K562 (cell line): ENCODE measurements around the gene RIMS3. TPM values are rescaled to one million over a fixed set of nuclear protein-coding genes. Genes with fewer than 3 reads are reported as not detected.

Experiments used
- ATAC-seq: fragments of 200-7000 bp; cut with Tn5 transposase; 3 replicates; pipeline ENCODE4 v1.9.1; 2020; ENCODE audit warnings: moderate library complexity
- BruUV-seq: library from RNA; stranded (reverse); fragments of 400-500 nt; replicated peaks from 2 replicates; lab custom pipeline; 2021; lab: Mats Ljungman, UMichigan
- CTCF ChIA-PET: fragments of 300-600 bp; formaldehyde crosslinking; extraction: SDS; loops from one replicate; lab custom pipeline; 2021; ENCODE audit warnings: low intra/inter-chr PET ratio; lab: Yijun Ruan, JAX
- POLR2A ChIA-PET: fragments of 300-600, 350-650 bp; sonication (Branson Sonifier 250); formaldehyde crosslinking; extraction: SDS; loops from one replicate; lab custom pipeline; 2021; ENCODE audit warnings: antibody characterized with exemption, inconsistent platforms; lab: Yijun Ruan, JAX
- DNase-seq, 4 experiments: peaks; one replicate each; pipeline versions ENCODE4 v3.0.0 to v3.0.0-alpha.2; 2011 to 2018; ENCODE audit warnings: low spot score in 3 of 4, mixed read lengths in 3 of 4; ENCODE audit errors: extremely low read depth in 1 of 4
- FAIRE-seq: peaks from 2 replicates; lab custom pipeline; 2011; peaks lifted over from hg19 to GRCh38; lab: Jason Lieb, UNC
- H2AFZ ChIP-seq: 2 replicates; pipeline ENCODE4 v1.6.0; 2011; ENCODE audit warnings: low read depth, low read length, control low read depth, inconsistent platforms
- H3K27ac ChIP-seq: fragments of 200-600 bp; 3 replicates; pipeline ENCODE4 v1.8.0; 2011; ENCODE audit warnings: low read depth, mild to moderate bottlenecking, control low read depth, inconsistent platforms, low read length, moderate library complexity, mixed read lengths; ENCODE audit errors: extremely low read depth
- H3K27me3 ChIP-seq, 2 experiments: fragments of 300-600 bp in 1 of 2; 2 replicates in 1 of 2; 3 replicates in 1 of 2; pipeline versions ENCODE4 v1.6.0 to v1.8.0; 2011; ENCODE audit warnings: inconsistent platforms in 2 of 2, low read length in 2 of 2, mild to moderate bottlenecking in 1 of 2, mixed read lengths in 1 of 2, moderate library complexity in 1 of 2; ENCODE audit not compliant: control insufficient read depth in 2 of 2, insufficient read depth in 2 of 2
- H3K36me3 ChIP-seq: fragments of 300-600 bp; 3 replicates; pipeline ENCODE4 v1.8.0; 2011; ENCODE audit warnings: mild to moderate bottlenecking, low read length, inconsistent platforms; ENCODE audit not compliant: control insufficient read depth, insufficient read depth
- H3K4me1 ChIP-seq, 2 experiments: fragments of 200-600 bp in 1 of 2; replicated peaks in 1 of 2; 2 replicates in 1 of 2; 3 replicates in 1 of 2; pipeline versions ENCODE4 v1.5.1 to v1.8.0; 2011; ENCODE audit warnings: inconsistent platforms in 2 of 2, low read length in 2 of 2, mild to moderate bottlenecking in 1 of 2, mixed read lengths in 1 of 2, moderate library complexity in 1 of 2; ENCODE audit not compliant: control insufficient read depth in 2 of 2, insufficient read depth in 2 of 2
- H3K4me2 ChIP-seq: 2 replicates; pipeline ENCODE4 v1.6.1; 2011; ENCODE audit warnings: low read length, control low read depth, inconsistent platforms, mixed read lengths; ENCODE audit not compliant: insufficient read depth
- H3K4me3 ChIP-seq: fragments of 200-600 bp; sonication (generic), shearing (Covaris generic); 2 replicates; pipeline ENCODE4 v1.5.1; 2016; ENCODE audit warnings: control low read depth, inconsistent platforms
- H3K79me2 ChIP-seq: fragments of 200-600 bp; 3 replicates; pipeline ENCODE4 v1.8.0; 2011; ENCODE audit warnings: low read length, inconsistent platforms; ENCODE audit not compliant: control insufficient read depth, insufficient read depth
- H3K9ac ChIP-seq, 2 experiments: 2 replicates each; pipeline versions ENCODE4 v1.6.0 to v1.6.1; 2011; ENCODE audit warnings: low read depth in 2 of 2, low read length in 2 of 2, control low read depth in 1 of 2, inconsistent platforms in 1 of 2, mild to moderate bottlenecking in 1 of 2, mixed read lengths in 1 of 2; ENCODE audit not compliant: insufficient read depth in 1 of 2
- H3K9me1 ChIP-seq: one replicate; pipeline ENCODE4 v1.6.0; 2011; ENCODE audit warnings: inconsistent platforms, mild to moderate bottlenecking, low read length, moderate library complexity; ENCODE audit not compliant: control insufficient read depth, insufficient read depth
- H3K9me3 ChIP-seq: replicated peaks from 2 replicates; pipeline ENCODE4 v1.5.1; 2011; ENCODE audit warnings: low read depth, low read length, inconsistent platforms; ENCODE audit not compliant: control insufficient read depth, insufficient read depth
- H4K20me1 ChIP-seq: replicated peaks from 2 replicates; pipeline ENCODE4 v1.6.1; 2011; ENCODE audit warnings: low read length, inconsistent platforms, mixed read lengths; ENCODE audit not compliant: control insufficient read depth, insufficient read depth
- ADNP ChIP-seq: fragments of 200-800 bp; sonication (Bioruptor generic); IDR thresholded peaks from 2 replicates; pipeline ENCODE4 v1.6.1; 2016; ENCODE audit warnings: missing genetic modification characterization, missing compliant biosample characterization
- BCOR ChIP-seq: fragments of 450-650 bp; IDR thresholded peaks from 2 replicates; pipeline ENCODE4 v1.6.1; 2016
- KDM1A ChIP-seq, 2 experiments: fragments of 450-650 bp; IDR thresholded peaks; 2 replicates each; pipeline ENCODE4 v1.6.1; 2016; ENCODE audit warnings: mild to moderate bottlenecking in 2 of 2
- PHB2 ChIP-seq: fragments of 450-650 bp; IDR thresholded peaks from 2 replicates; pipeline ENCODE4 v1.6.1; 2017; ENCODE audit warnings: low read depth
- RBM25 ChIP-seq: fragments of 200-400 bp; formaldehyde crosslinking; IDR thresholded peaks from 2 replicates; pipeline ENCODE4 v1.6.1; 2018; ENCODE audit warnings: low read length, low read depth, moderate library complexity; ENCODE audit not compliant: severe bottlenecking
- SAP30 ChIP-seq: fragments of 200-600 bp; sonication (generic); IDR thresholded peaks from 2 replicates; pipeline ENCODE4 v1.6.1; 2012; ENCODE audit warnings: borderline replicate concordance, low read depth, mild to moderate bottlenecking, moderate library complexity, low read length, control low read depth, inconsistent platforms; ENCODE audit not compliant: insufficient read depth, poor library complexity, severe bottlenecking
- ZFP36 ChIP-seq: fragments of 150-350 bp; IDR thresholded peaks from 2 replicates; pipeline ENCODE4 v1.6.1; 2018; ENCODE audit warnings: low read length, low read depth; ENCODE audit not compliant: partially characterized antibody
- WGBS: fragments of 100-300 bp; shearing (Covaris generic); methylation state at CpG from one replicate; pipeline ENCODE4 v1.1.6; 2016; ENCODE audit warnings: low coverage, mixed read lengths; ENCODE audit not compliant: insufficient coverage; ENCODE audit errors: missing lambda C conversion rate; 5-methylcytosine and 5-hydroxymethylcytosine counted together
- in situ Hi-C: fragments of 300-500 bp; cut with MboI; formaldehyde crosslinking; loops from 4 replicates; pipeline ENCODE4 v1.15.0; 2018; ENCODE audit warnings: inconsistent platforms, mixed read lengths
- intact Hi-C: fragments of 100-400 bp; cut with micrococcal nuclease; formaldehyde crosslinking; loops from 2 replicates; pipeline ENCODE4 v1.14.2; 2022
- polyA plus RNA-seq, 8 experiments: library from polyadenylated mRNA; depleted of rRNA in 4 of 8; stranded (reverse) in 5 of 8; unstranded in 3 of 8; fragments of >200 nt; fragmentation: Nextera tagmentation in 2 of 8; fragmentation: Illumina TruSeq in 1 of 8; extraction: Ambion mirVana in 2 of 8; extraction: Trizol in 1 of 8; gene quantifications; 2 replicates each; pipeline versions ENCODE4 v1.2.1 to v1.2.3, GENCODE V29; 2011 to 2014; ENCODE audit warnings: inconsistent platforms in 1 of 8, missing spikeins in 1 of 8
- total RNA-seq, 7 experiments: library from RNA; depleted of rRNA in 6 of 7; stranded (reverse); fragments of >200 nt in 6 of 7; fragmentation: Illumina TruSeq in 2 of 7; extraction: Trizol in 2 of 7; gene quantifications; 2 replicates each; pipeline versions ENCODE4 v1.2.1 to v1.2.3, GENCODE V29; 2011 to 2021; ENCODE audit warnings: low replicate concordance in 1 of 7

RIMS3 gene
- total and polyA plus RNA-seq, 9 of the 15 experiments (the other 6 are each of a cell fraction or from before 2014, with no cell fraction given), result 0.06 to 1.2 (median 0.59) TPM

DNA sequence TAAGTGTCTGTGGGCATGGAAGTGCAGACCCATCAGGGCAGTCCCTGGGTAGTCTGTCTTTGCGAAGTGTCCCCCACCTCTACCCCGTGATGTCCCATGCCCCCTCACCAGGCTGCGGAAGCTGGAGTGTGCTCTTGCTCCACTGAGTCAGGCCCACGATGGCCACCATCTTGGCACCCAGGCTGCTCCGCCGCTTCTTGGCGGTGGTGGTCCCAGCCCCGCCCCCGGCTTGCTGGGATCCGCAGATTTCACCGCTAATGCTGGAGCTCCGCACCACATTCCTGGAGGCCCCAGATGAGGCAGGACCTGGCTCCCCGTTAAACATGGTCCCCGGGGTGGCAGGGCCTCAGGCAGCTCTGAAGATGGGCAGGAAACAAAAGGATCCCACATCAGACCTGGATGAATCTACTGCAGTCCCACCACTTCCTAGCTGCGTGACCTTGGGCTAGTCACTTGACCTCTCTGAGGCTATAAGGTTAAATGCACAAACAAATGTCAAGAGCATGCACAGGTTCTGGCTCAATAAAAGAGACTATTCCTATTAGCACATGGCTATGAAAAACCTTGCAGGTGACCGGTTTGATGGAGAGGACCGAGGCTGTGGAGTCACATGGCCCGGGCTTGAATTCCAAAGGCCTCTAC is 23.8 kb downstream of the RIMS3 start:
- 41% methylated on average over 18 of the region's 18 CpGs for WGBS
- in situ Hi-C loops (no loop called here), intact Hi-C loops (no loop called here)
- FAIRE-seq (no peak), DNase-seq (no peak), ATAC-seq (no peak)
- BruUV-seq, result no TSS peak
- no peaks in the 10 kb centered on the region for H3K79me2 ChIP-seq
- H3K4me1 ChIP-seq, result peaks cover 3 to 17% of the 10 kb centered on the region in 2 experiments; a peak in 3 of 5 replicates
- H3K4me3 ChIP-seq, result no peak overlapping the region
- no peak overlapping the region for H3K9ac ChIP-seq
- no peaks in the 10 kb centered on the region for H3K9me3 ChIP-seq
- H3K27me3 ChIP-seq, result peaks cover 2 to 18% of the 10 kb centered on the region in 2 experiments; a peak in 4 of 5 replicates
- peak; percentile 65 for TF ChIP-seq ZFP36
- TF ChIP-seq SAP30, result no peak
- TF ChIP-seq PHB2, result no peak
- TF ChIP-seq RBM25, result peak; percentile 76
- TF ChIP-seq ADNP (tag), result peak; percentile 22; the same call in 1 of the 2 replicates
- TF ChIP-seq KDM1A (IDR thresholded peaks at IDR 0.05), result peak in 1 of 2 experiments; percentile 46; a peak in 2 of 4 replicates
- peak; percentile 64; the same call in 1 of the 2 replicates for TF ChIP-seq BCOR
- no peaks in the 10 kb centered on the region for H3K36me3 ChIP-seq
- ChIA-PET POLR2A (interaction anchor here (0.6 to 1.7 kb wide), 6 partner anchors 10 to 230 kb away, joined by 3 to 5 read pairs (median 3); partner anchors contain the start of genes NFYC and RIMS3), CTCF (no interaction called here)
- no peak overlapping the region for H3K27ac ChIP-seq
- no peak overlapping the region for H3K4me2 ChIP-seq
- peaks cover 3% of the 10 kb centered on the region; the same call in 1 of the 2 replicates for H4K20me1 ChIP-seq
- no peak overlapping the region for H2AFZ ChIP-seq
- peaks cover 5% of the 10 kb centered on the region for H3K9me1 ChIP-seq
